Common myeloid progenitor, CD34-positive (primary cell): ENCODE data around the gene FKBP1A.
A peak's percentile ranks its signal among the peaks of the same experiment; 100 is the strongest.

Source experiments
- CTCF ChIA-PET: fragments of 350-600 bp; sonication (Branson Sonifier 250); formaldehyde crosslinking; loops from one replicate; lab custom pipeline; 2021; ENCODE audit warnings: antibody characterized with exemption; lab: Charles Lee
- POLR2A ChIA-PET: fragments of 350-600 bp; sonication (Branson Sonifier 250); formaldehyde crosslinking; loops from one replicate; lab custom pipeline; 2021; ENCODE audit warnings: antibody characterized with exemption; lab: Charles Lee
- DNase-seq, 3 donors: peaks; one replicate each; pipeline versions ENCODE4 v3.0.0 to v3.0.0-alpha.2; 2013
- H3K27ac ChIP-seq, 2 experiments: 1 replicate in 1 of 2; 2 replicates in 1 of 2; pipeline ENCODE4 v1.7.0; 2013; ENCODE audit warnings: inconsistent platforms in 2 of 2, low read length in 2 of 2, mild to moderate bottlenecking in 2 of 2, low read depth in 1 of 2, moderate library complexity in 1 of 2; ENCODE audit not compliant: severe bottlenecking in 2 of 2, insufficient read depth in 1 of 2, poor library complexity in 1 of 2
- H3K27me3 ChIP-seq, 5 experiments: replicated peaks in 2 of 5; 1 replicate in 3 of 5; 2 replicates in 2 of 5; pipeline versions ENCODE4 v1.6.1 to v1.7.0; 2013; ENCODE audit warnings: low read length in 4 of 5, mild to moderate bottlenecking in 2 of 5, moderate library complexity in 2 of 5, inconsistent platforms in 1 of 5; ENCODE audit not compliant: insufficient read depth in 5 of 5, control insufficient read depth in 4 of 5
- H3K36me3 ChIP-seq, 4 experiments: 1 replicate in 2 of 4; 2 replicates in 2 of 4; pipeline versions ENCODE4 v1.6.1 to v1.7.0; 2013; ENCODE audit warnings: low read length in 3 of 4, control low read depth in 1 of 4, mild to moderate bottlenecking in 1 of 4; ENCODE audit not compliant: control insufficient read depth in 4 of 4, insufficient read depth in 4 of 4
- H3K4me1 ChIP-seq, 4 experiments: 1 replicate in 3 of 4; 2 replicates in 1 of 4; pipeline versions ENCODE4 v1.6.1 to v1.7.1; 2013; ENCODE audit warnings: low read length in 3 of 4, mild to moderate bottlenecking in 3 of 4, control low read depth in 1 of 4, inconsistent platforms in 1 of 4, moderate library complexity in 1 of 4; ENCODE audit not compliant: control insufficient read depth in 4 of 4, insufficient read depth in 4 of 4; ENCODE audit errors: control extremely low read depth in 1 of 4
- H3K4me3 ChIP-seq, 7 experiments: 1 replicate in 4 of 7; 2 replicates in 3 of 7; pipeline versions ENCODE4 v1.5.1 to v1.7.0; 2013; ENCODE audit warnings: mild to moderate bottlenecking in 7 of 7, low read length in 6 of 7, moderate library complexity in 6 of 7, inconsistent platforms in 2 of 7, low read depth in 2 of 7, control low read depth in 1 of 7; ENCODE audit not compliant: insufficient read depth in 4 of 7, control insufficient read depth in 1 of 7; ENCODE audit errors: extremely low read depth in 1 of 7
- H3K9me3 ChIP-seq, 5 experiments: 1 replicate in 4 of 5; 2 replicates in 1 of 5; pipeline versions ENCODE4 v1.6.1 to v1.7.1; 2013; ENCODE audit warnings: low read length in 4 of 5, mild to moderate bottlenecking in 2 of 5, inconsistent platforms in 1 of 5, low read depth in 1 of 5, moderate library complexity in 1 of 5; ENCODE audit not compliant: control insufficient read depth in 4 of 5, insufficient read depth in 2 of 5; ENCODE audit errors: control extremely low read depth in 1 of 5
- WGBS: methylation state at CpG from one replicate; pipeline ENCODE4 v1.1.5; 2013; ENCODE audit not compliant: insufficient coverage; 5-methylcytosine and 5-hydroxymethylcytosine counted together

Gene FKBP1A

DNA sequence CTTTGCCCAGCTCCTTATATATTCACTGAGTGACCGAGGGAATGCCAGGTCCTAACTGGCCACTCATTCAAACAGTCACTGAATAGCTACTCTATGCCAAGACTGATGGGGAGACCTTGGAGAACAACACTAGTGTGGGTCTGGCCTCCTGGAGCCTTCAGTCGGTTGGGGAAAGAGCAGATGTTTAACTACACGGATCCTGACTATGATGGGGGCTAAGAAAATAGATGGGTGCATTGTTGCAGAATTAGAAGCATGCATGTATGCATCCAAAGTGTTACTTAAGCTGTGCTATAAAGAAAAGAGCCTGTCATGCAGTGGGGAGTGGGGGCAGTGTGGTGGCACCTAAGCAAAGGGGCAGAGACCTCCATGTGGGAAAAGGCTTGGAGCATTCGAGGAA lies 6.5 kb downstream of the FKBP1A start:
- no peak overlapping the region for H3K4me3 ChIP-seq
- 100% methylated on average over 4 of the region's 4 CpGs for WGBS
- H3K4me1 ChIP-seq = peaks cover 17 to 56% (median 44%) of the 10 kb centered on the region in 4 experiments
- no peak overlapping the region for H3K27ac ChIP-seq
- H3K36me3 ChIP-seq = peaks cover 0 to 54% (median 7%) of the 10 kb centered on the region in 4 experiments
- no peaks in the 10 kb centered on the region for H3K9me3 ChIP-seq
- ChIA-PET CTCF (interaction anchor here (0.9 to 1.7 kb wide), 5 partner anchors 9 to 64 kb away, joined by 3 to 11 read pairs (median 6); no protein-coding TSS in a partner anchor), POLR2A (no interaction called here)
- no peaks in the 10 kb centered on the region for H3K27me3 ChIP-seq
- DNase-seq = no peak

GRCh38 chr20:1383623-1384404 lies 9.0 kb downstream of the FKBP1A start:
- no peak overlapping the region for H3K4me3 ChIP-seq
- peaks cover 20 to 52% (median 33%) of the 10 kb centered on the region in 4 experiments for H3K4me1 ChIP-seq
- CTCF ChIA-PET = interaction anchor here (1.0 to 2.6 kb wide), 6 partner anchors 9 to 120 kb away, joined by 3 to 10 read pairs (median 6); no protein-coding TSS in a partner anchor
- H3K36me3 ChIP-seq = peaks cover 0 to 43% (median 7%) of the 10 kb centered on the region in 4 experiments
- no peak for DNase-seq
- H3K27me3 ChIP-seq = no peaks in the 10 kb centered on the region
- WGBS = 93% methylated on average over 2 of the region's 5 CpGs
- POLR2A ChIA-PET = interaction anchor here (1.3 kb wide), 1 partner anchor 59 kb away, joined by 3 read pairs; no protein-coding TSS in a partner anchor
- no peak overlapping the region for H3K27ac ChIP-seq
- no peaks in the 10 kb centered on the region for H3K9me3 ChIP-seq

DNA sequence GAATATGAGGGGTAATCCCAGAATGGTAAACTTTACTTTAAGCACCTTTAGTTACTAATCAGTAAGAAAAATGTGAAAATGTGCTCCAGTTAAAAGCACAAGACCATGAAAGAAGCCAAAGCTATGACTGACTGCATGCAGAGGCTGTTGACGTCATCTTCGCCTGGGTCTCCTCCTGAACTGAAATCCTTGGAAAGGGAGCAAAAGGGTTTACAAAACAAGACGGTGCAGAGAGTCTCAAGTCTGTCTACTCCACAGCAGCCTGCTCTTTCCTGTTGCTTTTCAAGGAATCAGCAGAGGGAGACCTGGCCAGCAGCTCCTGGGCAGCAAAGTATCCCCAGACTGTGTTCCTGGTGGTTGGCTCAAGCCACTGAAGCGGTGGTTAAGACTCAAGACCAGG lies 10.2 kb downstream of the FKBP1A start:
- ChIA-PET CTCF (interaction anchor here (1.0 to 2.6 kb wide), 8 partner anchors 9 to 121 kb away, joined by 3 to 16 read pairs (median 7); partner anchors contain the start of gene FKBP1A), POLR2A (interaction anchor here (1.3 to 1.5 kb wide), 2 partner anchors 9 to 58 kb away, joined by 3 to 4 read pairs; no protein-coding TSS in a partner anchor)
- Histone ChIP-seq H3K27ac (peak overlapping the region in 1 of 2 experiments; percentile 2), H3K4me1 (peaks cover 22 to 54% (median 35%) of the 10 kb centered on the region in 4 experiments), H3K36me3 (peaks cover 0 to 40% (median 7%) of the 10 kb centered on the region in 4 experiments), H3K9me3 (no peaks in the 10 kb centered on the region), H3K27me3 (no peaks in the 10 kb centered on the region), H3K4me3 (no peak overlapping the region)
- 94% methylated on average over 4 of the region's 4 CpGs for WGBS
- no peak for DNase-seq

- H3K4me1 ChIP-seq = peaks cover 28 to 58% (median 42%) of the 10 kb centered on the region in 4 experiments
- H3K9me3 ChIP-seq = no peaks in the 10 kb centered on the region
- CTCF ChIA-PET = interaction anchor here (0.8 to 2.6 kb wide), 9 partner anchors 9 to 122 kb away, joined by 3 to 16 read pairs (median 7); partner anchors contain the start of gene FKBP1A
- H3K27me3 ChIP-seq = no peaks in the 10 kb centered on the region
- H3K27ac ChIP-seq = peak overlapping the region in 1 of 2 experiments; percentile 2
- POLR2A ChIA-PET = interaction anchor here (1.5 kb wide), 1 partner anchor 10 kb away, joined by 4 read pairs; no protein-coding TSS in a partner anchor
- H3K4me3 ChIP-seq = no peak overlapping the region
- DNase-seq = peak in 1 of 3 donors; percentile 35
- 75% methylated on average over 4 of the region's 6 CpGs for WGBS
- peaks cover 0 to 40% (median 7%) of the 10 kb centered on the region in 4 experiments for H3K36me3 ChIP-seq
Observed at GRCh38 chr20:1381753-1382591, 10.9 kb downstream of the FKBP1A start.

- ChIA-PET CTCF (interaction anchor here (1.0 to 2.1 kb wide), 5 partner anchors 8 to 66 kb away, joined by 3 to 10 read pairs (median 8); no protein-coding TSS in a partner anchor), POLR2A (no interaction called here)
- 63% methylated on average over 1 of the region's 6 CpGs for whole genome bisulfite sequencing
- Histone ChIP-seq H3K9me3 (no peaks in the 10 kb centered on the region), H3K27ac (no peak overlapping the region), H3K4me3 (no peak overlapping the region), H3K4me1 (peaks cover 42 to 78% (median 59%) of the 10 kb centered on the region in 4 experiments), H3K27me3 (no peaks in the 10 kb centered on the region), H3K36me3 (peaks cover 0 to 27% (median 10%) of the 10 kb centered on the region in 4 experiments)
- DNase-seq = no peak
Observed at GRCh38 chr20:1378735-1379125, 14.1 kb downstream of the FKBP1A start.

- no peak overlapping the region for H3K27ac ChIP-seq
- H3K36me3 ChIP-seq = peaks cover 0 to 27% (median 14%) of the 10 kb centered on the region in 4 experiments
- DNase-seq = no peak
- no peak overlapping the region for H3K4me3 ChIP-seq
- ChIA-PET CTCF (interaction anchor here (1.4 to 1.9 kb wide), 4 partner anchors 8 to 91 kb away, joined by 4 to 11 read pairs (median 4); no protein-coding TSS in a partner anchor), POLR2A (interaction anchor here (1.2 kb wide), 1 partner anchor 68 kb away, joined by 3 read pairs; no protein-coding TSS in a partner anchor)
- WGBS = 95% methylated on average over 6 of the region's 6 CpGs
- H3K27me3 ChIP-seq = no peaks in the 10 kb centered on the region
- H3K4me1 ChIP-seq = peaks cover 42 to 78% (median 59%) of the 10 kb centered on the region in 4 experiments
- no peaks in the 10 kb centered on the region for H3K9me3 ChIP-seq
Observed at GRCh38 chr20:1377984-1378734, 14.7 kb downstream of the FKBP1A start.
